ENCODE results near the gene ZNF423.

Gene ZNF423

GRCh38 chr16:49594685-49595498 is 261.0 kb downstream of the ZNF423 start:
- DNase-seq = no peak

GRCh38 chr16:49594153-49594552 is 261.8 kb downstream of the ZNF423 start:
- no peak for DNase-seq

GRCh38 chr16:49593424-49594040 is 262.4 kb downstream of the ZNF423 start:
- DNase-seq = no peak

- no peak for DNase-seq
Measured at GRCh38 chr16:49592546-49593423, 263.1 kb downstream of the ZNF423 start.

- DNase-seq = no peak
Measured at GRCh38 chr16:49590166-49590871, 265.6 kb downstream of the ZNF423 start.

GRCh38 chr16:49589544-49590031 is 266.3 kb downstream of the ZNF423 start:
- no peak for DNase-seq

GRCh38 chr16:49588729-49589384 is 267.1 kb downstream of the ZNF423 start:
- DNase-seq = no peak

- DNase-seq = no peak
Measured at GRCh38 chr16:49588026-49588425, 267.9 kb downstream of the ZNF423 start.

GRCh38 chr16:49587511-49587910 is 268.4 kb downstream of the ZNF423 start:
- no peak for DNase-seq

GRCh38 chr16:49586466-49587450 is 269.2 kb downstream of the ZNF423 start:
- no peak for DNase-seq

GRCh38 chr16:49585143-49585832 is 270.6 kb downstream of the ZNF423 start:
- no peak for DNase-seq

GRCh38 chr16:49583911-49584310 is 272.0 kb downstream of the ZNF423 start:
- no peak for DNase-seq

GRCh38 chr16:49581630-49582298 is 274.1 kb downstream of the ZNF423 start:
- no peak for DNase-seq

- no peak for DNase-seq
Measured at GRCh38 chr16:49580751-49581303, 275.1 kb downstream of the ZNF423 start.

- DNase-seq = no peak
Measured at GRCh38 chr16:49578435-49579024, 277.4 kb downstream of the ZNF423 start.

GRCh38 chr16:49578018-49578417 is 277.9 kb downstream of the ZNF423 start:
- no peak for DNase-seq

- DNase-seq = no peak
Measured at GRCh38 chr16:49576941-49577340, 279.0 kb downstream of the ZNF423 start.

- DNase-seq = no peak
Measured at GRCh38 chr16:49576173-49576494, 279.8 kb downstream of the ZNF423 start.

Measured in GDM1 (cell line).